NB4 (cell line): ENCODE data around the gene LMBRD1.

ENCODE experiments used
- POLR2A ChIP-seq: IDR thresholded peaks from 2 replicates; pipeline ENCODE4 v1.6.1; 2011; ENCODE audit warnings: mild to moderate bottlenecking; ENCODE audit not compliant: insufficient read length; ENCODE audit errors: extremely low read depth
- TF ChIP-seq, protein P1 (sequence below): IDR thresholded peaks from one replicate; pipeline ENCODE4 v1.5.1; 2012; ENCODE audit warnings: low read depth, low read length

DNA sequence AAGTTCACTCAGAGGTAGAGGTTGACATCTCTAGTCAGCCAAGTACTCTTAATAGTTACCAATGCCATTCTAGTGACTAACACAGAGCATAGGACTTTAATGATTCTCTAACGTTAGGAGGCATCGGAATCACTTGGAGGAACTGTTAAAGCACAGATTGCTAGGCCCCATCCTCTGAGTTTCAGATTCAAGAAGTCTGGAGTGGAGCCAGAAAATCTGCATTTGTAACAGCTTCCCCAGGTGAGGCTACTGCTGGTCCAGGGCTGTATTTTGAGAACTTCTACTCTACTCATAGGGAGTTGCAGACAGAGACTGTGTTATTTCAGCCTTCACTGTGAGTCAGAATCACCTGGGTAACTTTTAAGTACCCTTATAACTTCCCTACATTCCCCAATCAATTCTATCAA, 5.7 kb downstream of the LMBRD1 start:
- TF ChIP-seq, protein P1, sequence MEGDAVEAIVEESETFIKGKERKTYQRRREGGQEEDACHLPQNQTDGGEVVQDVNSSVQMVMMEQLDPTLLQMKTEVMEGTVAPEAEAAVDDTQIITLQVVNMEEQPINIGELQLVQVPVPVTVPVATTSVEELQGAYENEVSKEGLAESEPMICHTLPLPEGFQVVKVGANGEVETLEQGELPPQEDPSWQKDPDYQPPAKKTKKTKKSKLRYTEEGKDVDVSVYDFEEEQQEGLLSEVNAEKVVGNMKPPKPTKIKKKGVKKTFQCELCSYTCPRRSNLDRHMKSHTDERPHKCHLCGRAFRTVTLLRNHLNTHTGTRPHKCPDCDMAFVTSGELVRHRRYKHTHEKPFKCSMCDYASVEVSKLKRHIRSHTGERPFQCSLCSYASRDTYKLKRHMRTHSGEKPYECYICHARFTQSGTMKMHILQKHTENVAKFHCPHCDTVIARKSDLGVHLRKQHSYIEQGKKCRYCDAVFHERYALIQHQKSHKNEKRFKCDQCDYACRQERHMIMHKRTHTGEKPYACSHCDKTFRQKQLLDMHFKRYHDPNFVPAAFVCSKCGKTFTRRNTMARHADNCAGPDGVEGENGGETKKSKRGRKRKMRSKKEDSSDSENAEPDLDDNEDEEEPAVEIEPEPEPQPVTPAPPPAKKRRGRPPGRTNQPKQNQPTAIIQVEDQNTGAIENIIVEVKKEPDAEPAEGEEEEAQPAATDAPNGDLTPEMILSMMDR: no peak
- TF ChIP-seq POLR2A: no peak
